Brain microvascular endothelial cell (primary cell): ENCODE measurements around the gene CFAP300.

Experiments used
- DNase-seq: peaks from one replicate; pipeline ENCODE4 v3.0.0-alpha.2; 2020
- H3K27ac ChIP-seq: fragments of 250-450 bp; sonication (Bioruptor Pico); 2 replicates; pipeline ENCODE4 v1.5.1; 2020; ENCODE audit warnings: mild to moderate bottlenecking, moderate library complexity
- H3K27me3 ChIP-seq: fragments of 250-450 bp; sonication (Bioruptor Pico); replicated peaks from 2 replicates; pipeline ENCODE4 v1.5.1; 2020; ENCODE audit warnings: mild to moderate bottlenecking
- H3K36me3 ChIP-seq: fragments of 250-450 bp; sonication (Bioruptor Pico); replicated peaks from 2 replicates; pipeline ENCODE4 v1.5.1; 2020; ENCODE audit warnings: mild to moderate bottlenecking
- H3K4me3 ChIP-seq: 2 replicates; pipeline ENCODE4 v1.5.1; 2011; ENCODE audit warnings: low read depth, mild to moderate bottlenecking, control low read depth, low read length, moderate library complexity
- CTCF ChIP-seq: IDR thresholded peaks from 2 replicates; pipeline ENCODE4 v1.5.1; 2011; ENCODE audit warnings: low read depth, mild to moderate bottlenecking, moderate library complexity, low read length, control low read depth, inconsistent platforms; ENCODE audit errors: missing control alignments
- in situ Hi-C: cut with HindIII; loops from 2 replicates; pipeline ENCODE4 v1.10.0; 2017; ENCODE audit warnings: low sequenced_read_pairs, low pct_ligation_motif_present

The CFAP300 gene

DNA sequence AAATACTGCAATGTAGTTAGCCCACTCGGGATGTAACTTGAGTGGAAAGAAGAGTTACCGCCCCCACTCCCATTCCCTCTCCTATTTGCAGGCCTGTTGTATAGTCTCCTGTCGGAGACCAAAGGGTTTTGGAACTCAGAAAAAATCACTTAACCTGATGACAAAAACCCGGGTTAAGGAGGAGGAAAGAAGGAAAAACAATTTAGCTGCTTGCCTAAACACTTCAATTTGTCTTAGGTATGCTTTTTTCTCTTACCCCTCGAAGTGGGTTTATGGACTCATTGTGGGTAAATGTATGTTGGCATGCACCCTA lies 65.2 kb downstream of the CFAP300 start:
- no peak for TF ChIP-seq CTCF
- no peaks in the 10 kb centered on the region for H3K36me3 ChIP-seq
- H3K27me3 ChIP-seq, result no peaks in the 10 kb centered on the region
- no peak for DNase-seq
- in situ Hi-C loops, result no loop called here
- H3K4me3 ChIP-seq, result peak overlapping the region; percentile 85
- H3K27ac ChIP-seq, result peak overlapping the region; percentile 96

- Histone ChIP-seq H3K36me3 (peaks cover 2% of the 10 kb centered on the region), H3K4me3 (no peak overlapping the region), H3K27ac (no peak overlapping the region), H3K27me3 (no peaks in the 10 kb centered on the region)
- in situ Hi-C loops, result no loop called here
- no peak for DNase-seq
- TF ChIP-seq CTCF, result peak; percentile 26
Observed at GRCh38 chr11:102114032-102114431, 66.8 kb downstream of the CFAP300 start.

- Histone ChIP-seq H3K27ac (peak overlapping the region; percentile 26), H3K4me3 (no peak overlapping the region), H3K27me3 (no peaks in the 10 kb centered on the region), H3K36me3 (peaks cover 2% of the 10 kb centered on the region)
- DNase-seq, result peak; percentile 65
- in situ Hi-C loops, result no loop called here
- TF ChIP-seq CTCF, result no peak
Observed at GRCh38 chr11:102115557-102115956, 68.3 kb downstream of the CFAP300 start.

GRCh38 chr11:102116453-102117205 lies 69.4 kb downstream of the CFAP300 start:
- Histone ChIP-seq H3K4me3 (no peak overlapping the region), H3K27me3 (no peaks in the 10 kb centered on the region), H3K36me3 (peaks cover 2% of the 10 kb centered on the region), H3K27ac (peak overlapping the region; percentile 26)
- no peak for DNase-seq
- no peak for TF ChIP-seq CTCF
- in situ Hi-C loops, result no loop called here

GRCh38 chr11:102117472-102118113 lies 70.4 kb downstream of the CFAP300 start:
- no peaks in the 10 kb centered on the region for H3K27me3 ChIP-seq
- no peak overlapping the region for H3K4me3 ChIP-seq
- no peak for TF ChIP-seq CTCF
- peak overlapping the region; percentile 15 for H3K27ac ChIP-seq
- in situ Hi-C loops, result no loop called here
- peaks cover 2% of the 10 kb centered on the region for H3K36me3 ChIP-seq
- DNase-seq, result no peak
